ENCODE data around the gene NOTO. TPM values are rescaled to one million over a fixed set of nuclear protein-coding genes. Genes with fewer than 3 reads are reported as not detected.
A peak's percentile ranks its signal among the peaks of the same experiment; 100 is the strongest.

Gene NOTO
- total and polyA plus RNA-seq, 2 donors (not counting 3 experiments of a cell fraction or from before 2014, with no cell fraction given): not detected

DNA sequence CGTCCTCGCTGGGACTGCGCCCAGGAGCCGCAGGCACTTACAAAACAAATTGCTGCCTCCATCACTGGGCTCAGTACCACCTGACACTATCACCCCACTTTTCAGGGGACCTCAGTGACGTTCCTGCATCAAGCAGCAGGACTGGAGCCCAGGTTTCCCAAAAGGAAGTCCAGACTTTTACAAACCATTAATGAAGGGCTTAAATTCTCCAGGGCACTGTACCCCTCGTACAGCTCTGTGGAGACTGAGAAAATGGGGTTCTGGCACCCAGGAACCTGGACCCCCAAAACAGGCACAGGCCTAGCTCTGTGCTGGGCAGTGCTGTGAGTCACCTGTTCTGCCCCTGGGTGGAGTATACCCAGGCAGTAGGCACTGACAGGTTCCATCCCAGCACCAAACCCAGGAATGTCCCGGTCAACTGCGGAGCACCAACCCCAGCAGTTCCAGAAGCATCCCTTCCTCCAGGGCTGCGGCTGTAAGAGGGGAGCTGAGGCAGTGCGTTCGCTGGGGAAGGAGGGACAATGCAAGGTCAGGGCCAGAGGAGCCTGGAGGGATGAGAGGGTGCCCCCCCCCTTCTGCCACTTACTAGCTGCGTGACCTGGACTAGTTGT, 24.6 kb upstream of the NOTO start:
- TF ChIP-seq EZH2 (IDR thresholded peaks at IDR 0.05; ENCODE audit: borderline replicate concordance, low read depth, low read length, severe bottlenecking) (no peak), MYC (IDR thresholded peaks at IDR 0.05; ENCODE audit: low read depth, low read length) (no peak), FOS (IDR thresholded peaks at IDR 0.05; ENCODE audit: borderline replicate concordance, insufficient read depth, low read length) (no peak), POLR2A (IDR thresholded peaks at IDR 0.05; ENCODE audit: low read depth, low read length) (no peak), JUN (IDR thresholded peaks at IDR 0.05; ENCODE audit: borderline replicate concordance, insufficient read depth, insufficient read length, low read depth) (no peak), MAX (IDR thresholded peaks at IDR 0.05; ENCODE audit: insufficient read depth, insufficient read length) (no peak), GATA2 (IDR thresholded peaks at IDR 0.05; ENCODE audit: insufficient read depth, insufficient read length, low read depth, low read length) (no peak), POLR2AphosphoS5 (IDR thresholded peaks at IDR 0.05; ENCODE audit: insufficient read depth, low read depth, low read length) (no peak)
- TF ChIP-seq, protein P1, sequence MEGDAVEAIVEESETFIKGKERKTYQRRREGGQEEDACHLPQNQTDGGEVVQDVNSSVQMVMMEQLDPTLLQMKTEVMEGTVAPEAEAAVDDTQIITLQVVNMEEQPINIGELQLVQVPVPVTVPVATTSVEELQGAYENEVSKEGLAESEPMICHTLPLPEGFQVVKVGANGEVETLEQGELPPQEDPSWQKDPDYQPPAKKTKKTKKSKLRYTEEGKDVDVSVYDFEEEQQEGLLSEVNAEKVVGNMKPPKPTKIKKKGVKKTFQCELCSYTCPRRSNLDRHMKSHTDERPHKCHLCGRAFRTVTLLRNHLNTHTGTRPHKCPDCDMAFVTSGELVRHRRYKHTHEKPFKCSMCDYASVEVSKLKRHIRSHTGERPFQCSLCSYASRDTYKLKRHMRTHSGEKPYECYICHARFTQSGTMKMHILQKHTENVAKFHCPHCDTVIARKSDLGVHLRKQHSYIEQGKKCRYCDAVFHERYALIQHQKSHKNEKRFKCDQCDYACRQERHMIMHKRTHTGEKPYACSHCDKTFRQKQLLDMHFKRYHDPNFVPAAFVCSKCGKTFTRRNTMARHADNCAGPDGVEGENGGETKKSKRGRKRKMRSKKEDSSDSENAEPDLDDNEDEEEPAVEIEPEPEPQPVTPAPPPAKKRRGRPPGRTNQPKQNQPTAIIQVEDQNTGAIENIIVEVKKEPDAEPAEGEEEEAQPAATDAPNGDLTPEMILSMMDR (IDR thresholded peaks at IDR 0.05; ENCODE audit: extremely low read depth in 1 of 2, insufficient read depth in 1 of 2, low read depth in 1 of 2, low read length in 2 of 2): no peak
- Histone ChIP-seq H3K4me1 (ENCODE audit: control insufficient read depth, extremely low read depth, insufficient read depth, low read length) (peaks cover 32% of the 10 kb centered on the region), H3K4me3 (replicated peaks in 1 of 3; ENCODE audit: insufficient read depth in 1 of 3, low read depth in 1 of 3, low read length in 3 of 3) (no peak overlapping the region), H3K9me3 (replicated peaks; ENCODE audit: control insufficient read depth, insufficient read depth, low read length) (no peaks in the 10 kb centered on the region), H3K4me2 (ENCODE audit: insufficient read depth, low read length) (peak overlapping the region; percentile 7), H2AFZ (ENCODE audit: low read depth, low read length) (peak overlapping the region; percentile 43), H3K36me3 (ENCODE audit: control insufficient read depth in 2 of 2, extremely low read depth in 1 of 2, insufficient read depth in 2 of 2, low read length in 2 of 2) (no peaks in the 10 kb centered on the region), H3K9me1 (replicated peaks; ENCODE audit: control insufficient read depth, extremely low read depth, insufficient read depth, low read length) (no peaks in the 10 kb centered on the region), H3K79me2 (ENCODE audit: control insufficient read depth, insufficient read depth, low read length) (no peaks in the 10 kb centered on the region), H3K27me3 (ENCODE audit: control insufficient read depth in 2 of 2, insufficient read depth in 2 of 2, low read length in 2 of 2) (peaks cover 7 to 14% of the 10 kb centered on the region in 2 experiments), H3K27ac (ENCODE audit: insufficient read depth, low read depth, low read length) (no peak overlapping the region), H3K9ac (replicated peaks; ENCODE audit: extremely low read depth, insufficient read depth, low read length) (no peak overlapping the region), H4K20me1 (replicated peaks; ENCODE audit: control insufficient read depth, extremely low read depth, insufficient read depth, low read length) (no peaks in the 10 kb centered on the region)
- ChIA-PET CTCF (interaction anchor here (0.6 to 4.2 kb wide), 63 partner anchors 8 to 406 kb away, joined by 3 to 261 read pairs (median 5); partner anchors contain the start of genes EMX1, NOTO, PRADC1 and RAB11FIP5), POLR2A (interaction anchor here (0.9 to 1.3 kb wide), 3 partner anchors 284 to 294 kb away, joined by 3 to 5 read pairs (median 4); no protein-coding TSS in a partner anchor)
- FAIRE-seq: no peak
- no TSS peak for BruUV-seq (replicated peaks)
- dilution Hi-C loops (cut with MboI; ENCODE audit: extremely low pct_ligation_motif_present, low sequenced_read_pairs): no loop called here
- DNase-seq (ENCODE audit: low read depth, low spot score): no peak
- intact Hi-C loops (cut with micrococcal nuclease): loop anchor here (1.0 to 5.0 kb wide), 7 partner anchors 14 to 400 kb away; partner anchors contain the start of genes CCT7 and SMYD5

All from endothelial cell of umbilical vein (primary cell).